Stimulated activated CD4-positive, alpha-beta T cell treated with anti-CD3 and anti-CD28 coated beads, Interleukin-2, amount 100 ng/mL, for 24 hours (primary cell): ENCODE measurements around the gene C12orf57.
A peak's percentile ranks its signal among the peaks of the same experiment; 100 is the strongest.

ENCODE experiments used
- DNase-seq, 2 donors: peaks; one replicate each; pipeline ENCODE4 v3.0.0-alpha.2; 2020

Gene C12orf57

GRCh38 chr12:6938353-6939190 lies 5.2 kb upstream of the C12orf57 start:
- DNase-seq: no peak

GRCh38 chr12:6939191-6939540 lies 4.7 kb upstream of the C12orf57 start:
- no peak for DNase-seq

- no peak for DNase-seq
Measured at GRCh38 chr12:6941267-6941666, 2.6 kb upstream of the C12orf57 start.

- no peak for DNase-seq
Measured at GRCh38 chr12:6941782-6942181, 2.0 kb upstream of the C12orf57 start.

GRCh38 chr12:6942331-6942665 lies 1.5 kb upstream of the C12orf57 start:
- DNase-seq: no peak

GRCh38 chr12:6943389-6943721 lies 467 bp upstream of the C12orf57 start:
- DNase-seq: peak; percentile 71 to 81

GRCh38 chr12:6944381-6945186 lies 762 bp downstream of the C12orf57 start:
- peak; percentile 87 to 92 for DNase-seq

GRCh38 chr12:6945613-6946012 lies 1.8 kb downstream of the C12orf57 start:
- DNase-seq: no peak

GRCh38 chr12:6946033-6946919 lies 2.5 kb downstream of the C12orf57 start:
- DNase-seq: peak; percentile 62 to 80

GRCh38 chr12:6946920-6947374 lies 3.1 kb downstream of the C12orf57 start:
- DNase-seq: no peak

- DNase-seq: no peak
Measured at GRCh38 chr12:6947615-6948014, 3.8 kb downstream of the C12orf57 start.

- peak in 1 of 2 donors; percentile 31 for DNase-seq
Measured at GRCh38 chr12:6948873-6949594, 5.2 kb downstream of the C12orf57 start.

- DNase-seq: peak; percentile 30 to 44
Measured at GRCh38 chr12:6950401-6950801, 6.6 kb downstream of the C12orf57 start.

- DNase-seq: peak; percentile 64 to 75
Measured at GRCh38 chr12:6950811-6951540, 7.2 kb downstream of the C12orf57 start, which contains the start of gene PTPN6. Gene PTPN6, plus strand, starts transcription at chr12:6951356. Its CDS starts 157 bp downstream, at chr12:6951513.

- DNase-seq: peak in 1 of 2 donors; percentile 46
Measured at GRCh38 chr12:6951551-6952120, 7.8 kb downstream of the C12orf57 start.

GRCh38 chr12:6952121-6952862 lies 8.5 kb downstream of the C12orf57 start:
- DNase-seq: peak; percentile 39 to 52

GRCh38 chr12:6952863-6953441 lies 9.1 kb downstream of the C12orf57 start:
- peak; percentile 39 to 48 for DNase-seq

GRCh38 chr12:6953442-6954315 lies 9.9 kb downstream of the C12orf57 start:
- DNase-seq: peak; percentile 81 to 84
